NCI-H2196 (cell line): Measurements from ENCODE around the gene ARHGAP20.
"Not testable (repeated sequence)": the region's sequence is repeated elsewhere in the genome, so short reads cannot be mapped to it uniquely, and the experiment has no call there.

ENCODE experiments used
- DNase-seq: peaks from one replicate; lab custom pipeline; 2025; ENCODE audit not compliant: unreplicated experiment; lab: John Stamatoyannopoulos, UW

Gene ARHGAP20

GRCh38 chr11:110715541-110715940 lies 3.3 kb upstream of the ARHGAP20 start:
- no peak for DNase-seq

- DNase-seq, result no peak
Observed at GRCh38 chr11:110713449-110713776, 1.2 kb upstream of the ARHGAP20 start.

DNA sequence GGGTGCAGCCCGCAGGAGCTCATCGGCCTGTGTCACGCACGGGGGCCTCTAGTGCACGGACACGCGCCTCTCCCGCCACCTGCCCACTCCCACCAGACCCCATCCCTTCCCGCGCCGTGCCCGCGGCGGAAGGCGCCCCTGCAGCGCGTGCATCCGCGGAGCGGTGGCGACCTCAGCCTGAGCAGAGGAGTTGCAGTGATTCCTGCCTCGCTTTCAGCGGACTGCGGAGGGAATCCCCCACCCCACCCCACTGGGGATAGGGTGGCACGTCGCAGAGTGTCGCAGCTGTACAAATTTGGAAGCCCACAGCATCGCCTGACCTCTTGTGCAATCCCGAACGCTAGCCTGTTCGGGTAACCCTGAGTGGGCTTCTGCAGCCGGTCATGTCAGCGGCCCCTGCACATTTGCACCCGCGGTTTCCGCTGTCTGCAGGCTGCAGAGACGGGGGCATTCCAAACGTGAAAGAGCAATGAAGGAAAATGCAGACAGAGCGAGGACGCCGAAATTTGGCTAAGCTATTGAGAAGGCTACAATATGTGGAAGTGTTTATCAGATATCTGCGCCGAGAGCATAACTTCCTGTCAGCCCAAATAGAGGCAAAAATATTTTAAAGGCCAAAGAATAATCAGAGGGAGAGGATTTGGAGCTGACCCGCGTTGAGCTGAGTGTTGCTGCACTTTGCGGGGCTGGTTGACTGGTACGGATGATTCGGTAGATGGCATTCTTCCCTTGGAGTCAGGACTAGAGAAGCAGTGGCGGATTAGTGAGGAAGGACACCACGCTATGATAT lies 617 bp upstream of the ARHGAP20 start:
- no peak for DNase-seq

- DNase-seq, result no peak
Observed at GRCh38 chr11:110711448-110711775, 825 bp downstream of the ARHGAP20 start.

- DNase-seq, result no peak
Observed at GRCh38 chr11:110710628-110711381, 1.4 kb downstream of the ARHGAP20 start.

DNA sequence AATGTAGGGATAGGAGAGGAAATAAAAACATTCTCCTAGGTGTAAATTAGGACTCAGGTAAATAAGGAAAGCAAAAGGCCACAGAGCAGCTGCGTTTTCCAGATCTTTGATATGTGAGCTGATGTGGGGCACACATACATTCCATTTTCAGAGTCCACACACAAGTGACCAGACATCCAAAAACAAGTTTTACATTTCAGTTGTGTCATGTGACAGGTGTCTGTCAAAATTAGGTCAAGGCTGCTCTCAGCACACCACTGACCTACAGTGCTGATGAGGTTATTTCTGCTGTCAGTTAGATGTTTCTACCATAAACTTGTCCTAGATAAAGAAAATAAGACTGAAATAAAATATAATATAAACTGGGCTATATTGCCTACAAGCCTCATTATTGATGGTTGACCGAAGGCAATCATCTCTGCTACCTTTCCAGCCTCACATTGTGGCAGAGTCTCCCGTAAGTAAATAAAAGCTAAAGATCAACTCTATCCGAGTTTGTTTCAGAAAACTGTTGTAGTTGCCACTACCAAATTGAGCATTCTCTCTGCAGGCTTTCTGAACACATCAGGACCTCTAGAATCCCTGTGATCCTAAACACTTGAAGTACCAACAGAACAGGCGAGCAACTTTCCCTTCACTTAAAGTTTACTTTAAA lies 7.9 kb downstream of the ARHGAP20 start:
- DNase-seq, result no peak

GRCh38 chr11:110691926-110692325 lies 20.3 kb downstream of the ARHGAP20 start:
- no peak for DNase-seq

DNA sequence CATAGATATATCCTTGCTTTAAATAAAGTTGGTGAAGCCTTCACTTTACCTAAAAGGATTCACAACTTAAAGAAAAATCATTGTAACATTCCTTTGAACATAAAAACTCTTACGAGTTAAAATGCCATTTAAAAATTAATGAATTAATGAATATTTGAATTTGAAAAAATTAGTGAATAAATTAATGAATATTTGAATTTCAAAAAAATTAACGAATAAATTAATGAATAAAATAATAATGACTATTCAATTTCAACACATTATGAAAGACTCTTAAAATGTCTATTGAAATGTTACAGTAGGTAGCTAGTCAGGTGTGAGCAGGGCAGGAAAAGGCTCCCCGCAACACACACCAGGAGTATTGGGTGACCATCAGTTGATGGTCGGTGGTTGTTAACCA lies 22.9 kb downstream of the ARHGAP20 start:
- DNase-seq, result no peak

DNA sequence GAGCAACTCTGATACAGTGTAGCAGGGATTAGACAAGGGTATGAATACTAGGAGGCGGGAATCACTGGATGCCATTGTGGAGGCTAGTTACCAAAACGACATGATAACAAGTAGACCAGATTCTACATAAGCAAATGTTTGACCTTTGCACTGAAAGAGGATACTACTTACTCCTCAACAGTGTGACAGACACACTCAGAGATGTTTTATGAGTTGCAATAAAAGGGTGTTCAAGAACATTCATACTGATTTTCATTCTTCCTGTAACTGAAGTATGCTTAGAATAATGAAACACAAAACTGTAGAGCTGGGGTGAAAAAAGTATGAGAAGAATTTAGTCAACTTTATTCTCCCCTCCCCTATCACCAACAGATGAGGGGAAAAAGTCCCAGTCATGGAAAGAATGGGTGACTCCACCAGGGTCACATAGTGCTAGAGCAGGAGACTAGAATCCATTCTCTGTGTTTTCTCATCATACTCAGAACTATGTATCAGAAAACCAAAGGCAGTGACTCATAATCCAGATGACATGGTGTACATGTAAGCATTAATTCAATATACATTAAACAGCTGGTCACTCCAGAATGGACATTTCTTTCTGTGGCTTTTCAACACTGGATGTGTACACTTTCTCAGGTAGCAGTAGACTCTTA lies 32.8 kb downstream of the ARHGAP20 start:
- DNase-seq, result no peak

- DNase-seq, result no peak
Observed at GRCh38 chr11:110675548-110675947, 36.7 kb downstream of the ARHGAP20 start.

DNA sequence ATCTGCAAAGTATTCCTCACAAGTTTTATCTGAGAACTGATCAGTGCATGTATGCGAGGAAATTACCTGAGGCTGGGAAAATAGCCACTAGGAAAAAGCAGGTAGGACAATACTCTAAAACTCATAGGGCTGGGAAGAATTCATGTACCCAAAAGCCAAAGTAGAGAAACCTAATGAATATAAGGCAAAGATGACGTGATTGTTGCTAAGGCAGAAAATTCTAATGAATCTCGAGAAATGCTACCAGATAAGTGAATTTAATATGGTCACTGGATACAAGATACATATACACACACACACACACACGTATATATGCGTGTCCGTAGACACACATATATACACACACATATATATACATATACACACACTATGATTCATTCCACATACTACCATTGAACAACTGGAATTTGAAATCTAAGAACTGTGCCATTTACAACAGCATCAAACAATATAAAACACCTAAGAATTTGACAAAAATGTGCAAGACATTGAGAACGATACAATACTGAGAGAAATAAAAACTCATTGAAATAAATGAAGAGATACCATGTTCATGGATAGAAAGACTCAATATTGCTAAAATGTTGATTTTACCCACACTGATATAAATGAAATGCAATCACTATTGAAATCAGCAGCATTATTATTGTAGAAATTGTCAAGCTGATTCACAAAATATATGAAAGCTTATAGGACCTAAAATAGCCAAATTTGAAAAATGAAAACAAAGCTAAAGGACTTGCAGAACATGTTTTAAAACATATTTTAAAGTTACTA lies 46.4 kb downstream of the ARHGAP20 start:
- DNase-seq, result no peak

GRCh38 chr11:110655967-110656366 lies 56.3 kb downstream of the ARHGAP20 start:
- DNase-seq, result no peak

GRCh38 chr11:110654456-110654855 lies 57.8 kb downstream of the ARHGAP20 start:
- DNase-seq, result no peak

- DNase-seq, result no peak
Observed at GRCh38 chr11:110645253-110645652, 67.0 kb downstream of the ARHGAP20 start.

- DNase-seq, result no peak
Observed at GRCh38 chr11:110634370-110634769, 77.9 kb downstream of the ARHGAP20 start.

- DNase-seq, result no peak
Observed at GRCh38 chr11:110631551-110631950, 80.7 kb downstream of the ARHGAP20 start.

DNA sequence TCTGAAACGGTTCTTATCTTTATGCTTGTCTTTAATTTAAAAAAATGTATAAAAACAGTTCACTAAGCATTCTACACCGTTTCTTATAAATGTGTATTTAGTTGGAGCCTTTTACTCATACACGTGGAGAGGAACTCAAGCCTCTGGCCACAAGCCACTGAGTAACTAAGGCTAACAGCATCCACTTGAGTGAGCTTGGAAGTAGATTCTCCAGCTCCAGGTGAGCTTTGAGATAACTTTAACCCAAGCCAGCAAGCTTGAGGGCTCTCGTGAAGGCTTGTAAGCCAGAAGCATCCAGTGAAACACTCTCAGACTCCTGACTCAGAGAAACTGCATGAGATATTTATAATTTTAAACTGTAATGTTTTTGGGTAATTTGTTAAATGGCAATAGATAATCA lies 82.6 kb downstream of the ARHGAP20 start:
- DNase-seq, result no peak

DNA sequence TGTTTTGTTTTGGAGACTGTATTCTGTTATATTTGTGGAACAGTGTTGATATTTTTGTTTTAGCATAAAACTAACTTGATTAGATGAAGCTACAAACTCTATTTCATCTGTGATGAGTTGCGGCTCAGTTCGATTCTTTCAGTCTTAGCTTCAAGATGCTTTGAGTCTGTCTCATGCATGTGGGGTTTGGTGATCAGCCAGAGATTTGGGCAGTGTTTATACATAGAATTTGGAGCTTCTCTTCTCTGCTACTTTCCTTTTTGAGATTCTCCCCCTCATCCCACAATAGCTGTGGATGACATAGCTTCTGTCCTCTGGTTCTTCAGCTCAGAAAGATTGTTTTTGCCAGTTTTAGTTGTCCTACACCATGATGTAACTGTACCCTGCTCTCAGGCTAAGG lies 90.4 kb downstream of the ARHGAP20 start:
- no peak for DNase-seq

DNA sequence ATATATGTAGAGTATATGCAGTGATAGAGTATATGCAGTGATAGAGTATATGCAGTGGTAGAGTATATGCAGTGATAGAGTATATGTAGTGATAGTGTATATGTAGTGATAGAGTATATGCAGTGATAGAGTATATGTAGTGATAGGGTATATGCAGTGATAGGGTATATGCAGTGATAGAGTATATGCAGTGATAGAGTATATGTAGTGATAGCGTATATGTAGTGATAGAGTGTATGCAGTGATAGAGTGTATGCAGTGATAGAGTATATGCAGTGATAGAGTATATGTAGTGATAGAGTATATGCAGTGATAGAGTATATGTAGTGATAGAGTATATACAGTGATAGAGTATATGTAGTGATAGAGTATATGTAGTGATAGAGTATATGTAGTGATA lies 92.9 kb downstream of the ARHGAP20 start:
- not testable (repeated sequence) for DNase-seq

- DNase-seq, result no peak
Observed at GRCh38 chr11:110614031-110614430, 98.2 kb downstream of the ARHGAP20 start.
